Activated T-helper 1 cell treated with Interleukin-2 at 50 U/mL for 16 hours (primary cell): ENCODE measurements around the gene TM9SF4.

Experiments used
- DNase-seq: peaks from one replicate; pipeline ENCODE4 v3.0.0-alpha.2; 2020; ENCODE audit warnings: low read depth

Gene TM9SF4

DNA sequence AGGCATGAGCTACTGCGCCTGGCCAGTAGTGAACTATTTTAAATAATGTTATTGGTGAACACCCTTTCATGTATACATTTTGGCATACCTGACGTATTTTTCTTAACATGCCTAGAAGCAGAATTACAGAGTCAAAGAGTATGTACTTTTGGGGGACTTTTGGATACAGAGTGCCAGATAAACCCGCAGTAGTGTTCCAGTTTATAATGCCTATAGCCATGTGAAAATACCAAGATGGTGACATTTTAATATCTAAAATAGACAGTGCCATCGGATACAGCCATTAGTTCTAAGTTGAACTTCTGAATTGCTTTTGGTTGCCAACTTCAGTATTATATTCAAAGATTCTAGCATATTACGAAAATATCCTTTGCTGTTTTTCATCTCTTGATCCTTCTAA lies 20.3 kb downstream of the TM9SF4 start:
- DNase-seq: no peak

DNA sequence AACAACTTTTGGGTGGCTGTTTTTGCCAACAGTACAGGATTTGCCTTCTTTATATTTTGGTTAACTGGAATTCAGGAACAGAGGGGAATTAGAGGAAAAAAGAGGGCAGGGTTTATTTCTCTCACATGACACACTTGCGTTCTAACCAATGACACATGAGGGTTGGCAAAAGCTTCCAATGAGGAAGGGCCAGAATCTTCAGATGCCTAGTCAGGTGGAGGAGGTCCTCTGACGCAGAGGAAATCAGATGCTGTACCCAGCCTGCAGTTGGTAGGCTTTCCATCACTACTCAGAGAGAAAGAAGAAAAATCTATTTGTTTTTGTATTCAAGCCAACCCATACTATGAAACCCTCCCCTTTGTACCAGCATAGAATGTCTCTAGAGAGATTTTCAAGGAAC lies 20.8 kb downstream of the TM9SF4 start:
- no peak for DNase-seq

DNA sequence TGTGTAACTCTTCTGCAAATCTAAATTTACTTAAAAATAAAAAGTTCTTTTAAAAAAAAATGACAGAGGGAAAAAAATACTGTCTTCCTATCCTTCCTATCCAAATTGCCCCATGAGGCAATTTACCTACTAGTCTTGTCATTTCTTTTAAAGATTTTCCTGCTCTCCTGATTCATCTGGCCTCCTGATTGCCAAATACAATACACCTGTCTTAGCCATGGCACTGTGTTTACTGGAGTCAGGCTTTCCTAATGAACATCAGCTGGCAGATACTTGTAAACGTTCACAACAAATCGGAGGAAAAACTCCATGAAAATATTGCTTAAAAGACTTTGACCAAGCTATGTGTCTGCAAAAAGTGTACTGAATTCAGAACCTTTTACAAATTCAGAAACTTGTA lies 21.5 kb downstream of the TM9SF4 start:
- DNase-seq: no peak

DNA sequence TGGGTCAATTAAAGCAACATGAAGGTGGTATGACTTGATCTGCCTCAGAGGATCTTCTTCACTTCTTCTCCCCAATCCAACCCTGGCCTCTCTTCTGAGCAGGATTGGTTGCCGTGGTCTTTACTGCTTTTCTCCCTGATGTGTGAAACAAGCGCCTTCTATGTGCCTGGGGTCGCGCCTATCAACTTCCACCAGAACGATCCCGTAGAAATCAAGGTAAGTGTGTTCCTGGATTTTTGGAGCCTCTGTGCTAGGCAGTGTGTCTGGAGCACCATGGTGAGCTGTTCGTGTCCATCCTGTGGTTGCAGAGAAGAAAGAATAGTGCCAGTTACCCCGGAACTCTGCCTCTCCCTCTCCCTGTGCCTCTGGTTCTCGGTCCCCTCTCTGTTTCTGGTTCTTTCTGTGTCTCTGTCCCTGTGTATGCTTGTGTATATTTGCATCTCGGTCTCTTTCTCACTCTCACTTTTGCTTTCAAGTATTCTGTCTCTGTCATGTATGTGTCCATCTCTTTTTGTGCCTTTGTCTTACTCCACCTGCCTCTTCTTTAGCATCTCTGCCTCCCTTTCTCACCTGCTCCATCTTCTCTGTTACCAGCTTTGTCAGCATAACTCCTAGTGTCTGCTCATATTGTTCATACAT lies 23.5 kb downstream of the TM9SF4 start:
- DNase-seq: no peak

DNA sequence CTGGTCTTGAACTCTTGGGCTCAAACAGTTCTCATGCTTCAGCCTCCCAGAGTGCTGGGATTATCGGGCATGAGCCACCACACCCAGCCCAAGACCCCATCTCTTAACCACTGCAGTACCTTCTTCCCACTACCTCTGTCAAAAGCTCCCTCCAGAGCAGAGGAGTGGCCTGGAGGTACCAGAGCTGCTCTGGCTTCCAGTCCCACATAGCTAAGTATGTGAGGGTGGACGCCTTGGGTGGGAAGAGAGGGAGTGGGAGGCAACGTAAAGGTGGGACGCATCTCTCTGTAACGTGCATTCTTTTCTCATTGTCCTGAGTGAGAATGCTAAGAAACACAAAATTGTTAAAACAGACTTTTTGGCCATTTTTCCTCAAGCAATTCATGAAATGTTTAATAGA lies 24.5 kb downstream of the TM9SF4 start:
- DNase-seq: no peak

DNA sequence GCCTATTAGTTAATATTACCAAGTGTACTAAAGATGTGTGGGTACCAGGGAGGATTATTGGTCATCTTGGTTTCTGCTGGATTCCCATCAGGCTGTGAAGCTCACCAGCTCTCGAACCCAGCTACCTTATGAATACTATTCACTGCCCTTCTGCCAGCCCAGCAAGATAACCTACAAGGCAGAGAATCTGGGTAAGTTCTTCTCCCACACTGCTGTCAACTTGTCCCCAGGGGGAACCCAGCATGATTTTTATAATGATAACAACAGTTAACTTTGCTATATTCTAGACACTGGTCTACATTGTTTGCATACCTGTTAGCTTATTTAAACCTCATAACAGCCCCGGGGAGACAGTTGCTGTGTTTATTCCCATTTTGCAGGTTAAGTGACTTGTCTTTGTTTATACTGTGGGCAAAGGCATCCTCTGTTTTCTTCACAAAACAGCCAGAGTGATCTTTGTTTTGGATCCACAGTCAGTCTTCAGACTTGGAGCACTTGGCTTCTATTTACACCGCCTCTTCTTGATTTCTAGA lies 26.5 kb downstream of the TM9SF4 start:
- no peak for DNase-seq

DNA sequence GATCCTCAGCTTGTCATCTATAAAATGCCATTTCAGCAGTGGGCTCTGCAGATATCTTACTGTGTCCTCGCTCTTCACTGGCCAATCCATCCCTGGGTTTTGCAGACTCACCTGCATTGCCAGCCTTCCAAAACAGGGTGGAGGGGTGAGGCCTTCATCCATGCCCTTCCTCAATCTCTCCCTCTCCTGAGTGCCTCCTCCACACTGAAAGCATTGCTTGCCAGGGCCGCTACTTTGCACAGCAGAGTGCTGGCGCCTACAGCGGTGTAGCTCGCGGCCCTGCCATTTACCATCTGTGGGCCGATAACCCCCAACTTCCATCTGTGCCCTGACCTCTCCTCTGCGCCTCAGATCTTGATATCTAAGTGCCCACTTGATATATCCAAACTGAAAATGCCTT lies 29.4 kb downstream of the TM9SF4 start:
- no peak for DNase-seq

DNA sequence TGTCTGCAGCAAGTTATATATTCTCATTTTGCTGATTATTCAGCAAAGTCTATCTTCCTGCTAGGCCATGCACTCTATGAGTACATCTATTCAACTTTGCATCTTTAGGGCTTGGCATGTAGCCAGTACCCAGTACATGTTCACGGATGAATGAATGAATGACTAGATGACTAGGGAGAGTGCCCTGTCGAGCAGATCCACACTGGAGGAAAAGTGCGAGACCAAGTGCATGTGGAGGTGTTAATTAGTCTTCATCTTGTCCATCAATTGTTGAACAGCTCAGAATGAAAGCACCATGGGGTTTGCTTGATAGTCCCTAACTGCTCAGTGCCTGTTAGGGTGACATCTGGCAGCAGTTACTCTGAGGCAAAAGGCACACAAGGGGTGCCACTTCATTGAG lies 30.4 kb downstream of the TM9SF4 start:
- DNase-seq: no peak

DNA sequence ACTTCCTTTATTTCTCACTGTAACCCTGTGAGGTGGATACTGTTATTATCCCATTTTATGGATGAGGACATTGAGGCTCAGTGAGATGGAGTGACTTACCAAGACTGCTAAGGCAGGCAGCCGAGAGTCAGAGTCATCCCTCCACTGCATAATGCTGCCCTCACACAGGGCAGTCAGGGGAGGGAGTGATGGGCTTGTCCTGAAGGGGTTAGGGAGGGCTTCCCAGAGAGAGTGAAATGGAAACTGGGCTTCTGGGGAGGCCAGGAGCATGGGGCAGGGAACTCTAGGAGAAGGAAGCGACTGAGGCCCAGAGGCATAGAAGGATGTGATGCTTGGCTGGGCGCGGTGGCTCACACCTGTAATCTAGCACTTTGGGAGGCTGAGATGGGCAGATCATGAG lies 31.1 kb downstream of the TM9SF4 start:
- DNase-seq: no peak

DNA sequence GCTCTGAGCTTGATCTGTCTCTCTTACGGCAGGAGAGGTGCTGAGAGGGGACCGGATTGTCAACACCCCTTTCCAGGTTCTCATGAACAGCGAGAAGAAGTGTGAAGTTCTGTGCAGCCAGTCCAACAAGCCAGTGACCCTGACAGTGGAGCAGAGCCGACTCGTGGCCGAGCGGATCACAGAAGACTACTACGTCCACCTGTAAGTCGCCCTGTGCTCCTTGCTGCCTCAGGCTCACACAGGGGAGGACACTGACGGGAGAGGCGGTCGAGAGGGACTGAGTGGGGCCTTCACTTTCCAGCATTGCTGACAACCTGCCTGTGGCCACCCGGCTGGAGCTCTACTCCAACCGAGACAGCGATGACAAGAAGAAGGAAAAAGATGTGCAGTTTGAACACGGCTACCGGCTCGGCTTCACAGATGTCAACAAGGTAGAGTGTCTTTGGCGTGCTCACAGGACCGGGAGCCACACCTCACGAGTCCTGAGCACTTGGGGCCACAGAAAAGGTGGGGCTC lies 32.0 kb downstream of the TM9SF4 start:
- no peak for DNase-seq

DNA sequence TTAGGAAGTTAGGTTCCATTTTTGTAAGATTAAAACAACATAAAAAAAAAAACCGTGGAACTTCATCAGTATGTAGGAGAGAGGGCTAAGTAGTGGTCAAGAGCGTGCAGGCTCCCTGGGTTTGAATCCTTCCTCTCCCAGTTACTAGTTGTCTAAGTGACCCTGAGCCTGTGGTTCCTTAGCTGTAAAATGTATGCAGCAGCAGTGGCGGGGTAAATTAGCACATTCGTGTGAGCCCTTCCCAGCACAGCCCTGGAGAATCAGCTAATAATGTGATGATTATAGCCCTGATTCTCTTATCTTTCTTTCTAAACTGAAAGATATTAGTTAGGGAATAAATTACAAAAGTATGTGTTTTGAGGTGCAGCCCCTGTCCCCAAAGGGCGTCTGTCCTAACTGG lies 32.6 kb downstream of the TM9SF4 start:
- no peak for DNase-seq

DNA sequence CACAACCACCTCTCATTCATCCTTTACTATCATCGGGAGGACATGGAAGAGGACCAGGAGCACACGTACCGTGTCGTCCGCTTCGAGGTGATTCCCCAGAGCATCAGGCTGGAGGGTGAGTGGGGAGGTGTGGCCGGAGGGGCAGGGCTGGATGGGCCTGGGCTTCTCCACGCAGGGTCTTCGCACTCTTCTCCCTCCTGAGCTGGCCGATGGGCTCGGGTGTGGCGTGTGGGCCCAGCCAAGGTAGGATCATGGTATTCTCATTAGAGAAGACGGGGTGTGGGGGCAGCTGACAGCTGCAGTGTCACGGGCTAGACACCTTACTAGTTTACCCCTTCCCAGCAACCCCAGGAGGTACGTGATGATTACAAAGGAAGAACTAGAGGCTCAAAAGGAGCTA lies 33.5 kb downstream of the TM9SF4 start:
- no peak for DNase-seq

DNA sequence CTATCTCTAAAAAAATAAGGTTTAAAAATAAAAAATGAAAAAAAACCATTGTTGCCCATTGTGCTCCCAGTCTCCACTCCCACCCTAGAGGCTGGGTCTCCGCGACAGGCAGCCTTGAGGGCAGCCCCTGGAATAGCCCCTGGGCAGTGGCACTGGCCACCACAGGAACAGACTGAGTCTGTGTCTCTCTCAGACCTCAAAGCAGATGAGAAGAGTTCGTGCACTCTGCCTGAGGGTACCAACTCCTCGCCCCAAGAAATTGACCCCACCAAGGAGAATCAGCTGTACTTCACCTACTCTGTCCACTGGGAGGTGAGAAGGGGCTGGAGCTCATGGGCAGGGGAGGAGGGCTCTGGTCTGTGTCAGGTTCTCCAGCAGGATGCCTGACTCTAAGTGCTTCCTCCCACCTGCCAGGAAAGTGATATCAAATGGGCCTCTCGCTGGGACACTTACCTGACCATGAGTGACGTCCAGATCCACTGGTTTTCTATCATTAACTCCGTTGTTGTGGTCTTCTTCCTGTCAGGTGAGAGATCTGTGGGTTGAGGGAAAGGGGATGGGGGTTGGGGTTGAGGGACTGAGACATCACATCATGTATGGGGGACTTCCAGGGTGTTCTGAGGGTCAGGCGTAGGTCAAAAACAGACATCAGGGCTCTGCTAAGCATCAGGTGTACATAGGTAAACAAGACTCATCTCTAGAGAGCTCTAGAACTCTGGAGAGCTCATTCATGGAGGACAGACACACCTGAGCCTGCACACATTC lies 35.6 kb downstream of the TM9SF4 start:
- no peak for DNase-seq

DNA sequence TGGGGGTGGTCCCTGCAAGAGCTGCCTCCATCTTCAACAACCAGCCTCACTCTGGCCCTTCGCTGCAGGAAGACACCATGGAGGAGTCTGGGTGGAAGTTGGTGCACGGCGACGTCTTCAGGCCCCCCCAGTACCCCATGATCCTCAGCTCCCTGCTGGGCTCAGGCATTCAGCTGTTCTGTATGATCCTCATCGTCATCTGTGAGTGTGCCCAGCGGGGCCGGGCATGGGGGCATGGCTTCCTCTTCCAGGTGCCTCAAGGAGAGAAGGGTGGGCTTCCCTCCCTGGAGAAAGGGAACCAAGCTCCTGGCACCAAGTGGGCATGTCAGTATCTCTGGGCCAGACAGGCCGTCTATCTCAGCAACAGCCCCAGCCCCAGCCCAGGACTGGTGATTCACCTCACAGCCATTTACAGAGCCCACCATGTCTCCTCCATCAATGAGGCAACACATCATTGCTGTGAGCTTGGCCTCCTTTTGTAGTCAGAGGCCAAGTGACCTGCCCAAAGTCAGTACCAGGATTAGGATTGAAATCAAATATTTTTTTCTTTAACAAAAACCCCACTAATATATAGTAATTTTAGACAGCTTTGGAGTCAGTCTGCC lies 40.2 kb downstream of the TM9SF4 start:
- no peak for DNase-seq

DNA sequence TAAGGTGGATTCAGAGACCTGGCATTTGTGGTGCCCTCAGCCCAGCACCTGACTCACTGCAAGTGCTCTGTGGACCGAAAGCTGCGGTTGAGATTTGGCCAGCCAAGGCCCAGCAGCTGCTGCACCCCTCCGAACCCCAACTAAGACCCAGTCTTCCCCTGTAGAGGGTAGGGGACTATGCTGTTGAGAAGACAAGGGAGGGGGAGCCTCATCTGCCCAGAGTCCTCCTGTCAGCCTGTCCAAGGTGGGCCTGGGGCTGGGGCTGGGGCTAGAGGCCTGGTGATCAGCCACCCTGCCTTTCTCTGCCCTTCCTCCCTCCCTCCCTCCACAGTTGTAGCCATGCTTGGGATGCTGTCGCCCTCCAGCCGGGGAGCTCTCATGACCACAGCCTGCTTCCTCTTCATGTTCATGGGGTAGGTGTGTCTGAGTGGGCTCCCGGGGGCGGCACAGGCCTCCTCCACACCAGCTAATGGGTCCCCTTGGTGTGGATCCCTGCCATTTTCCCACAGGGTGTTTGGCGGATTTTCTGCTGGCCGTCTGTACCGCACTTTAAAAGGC lies 40.9 kb downstream of the TM9SF4 start:
- no peak for DNase-seq

DNA sequence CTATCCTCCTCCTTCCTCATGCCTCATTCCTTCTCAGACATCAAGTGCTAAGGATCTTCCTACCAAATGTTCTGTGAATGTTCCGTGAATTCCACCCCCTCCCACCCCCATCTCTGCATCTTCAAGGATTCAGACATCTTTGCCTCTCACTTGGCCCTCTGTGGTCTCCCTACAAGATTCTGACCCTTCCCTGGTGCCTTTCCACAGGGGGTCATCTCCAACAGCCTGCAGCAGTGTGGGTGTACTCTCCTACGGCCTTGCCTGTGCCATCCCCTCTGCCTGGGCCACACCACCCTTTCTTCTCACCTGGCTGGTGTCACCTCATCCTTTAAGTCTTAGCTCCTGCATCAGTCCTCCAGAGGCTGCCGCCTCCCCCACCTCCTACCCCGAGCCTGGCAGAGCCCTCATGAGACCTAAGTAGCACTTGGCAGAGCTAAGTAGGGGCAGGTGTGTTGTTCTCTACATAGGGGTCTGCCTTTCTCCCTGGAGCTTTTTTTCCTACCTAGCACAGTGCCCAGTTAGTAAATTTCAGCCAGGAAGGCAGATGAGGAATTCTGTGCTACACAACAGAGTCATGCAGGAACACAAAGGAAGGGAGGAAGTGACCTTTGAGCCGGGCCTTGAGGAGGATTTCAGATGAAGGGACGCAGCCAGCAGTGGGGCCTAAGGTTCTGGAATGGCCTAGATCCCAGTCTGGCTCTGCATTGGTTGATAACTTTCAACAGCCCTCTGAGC lies 43.1 kb downstream of the TM9SF4 start:
- DNase-seq: no peak

DNA sequence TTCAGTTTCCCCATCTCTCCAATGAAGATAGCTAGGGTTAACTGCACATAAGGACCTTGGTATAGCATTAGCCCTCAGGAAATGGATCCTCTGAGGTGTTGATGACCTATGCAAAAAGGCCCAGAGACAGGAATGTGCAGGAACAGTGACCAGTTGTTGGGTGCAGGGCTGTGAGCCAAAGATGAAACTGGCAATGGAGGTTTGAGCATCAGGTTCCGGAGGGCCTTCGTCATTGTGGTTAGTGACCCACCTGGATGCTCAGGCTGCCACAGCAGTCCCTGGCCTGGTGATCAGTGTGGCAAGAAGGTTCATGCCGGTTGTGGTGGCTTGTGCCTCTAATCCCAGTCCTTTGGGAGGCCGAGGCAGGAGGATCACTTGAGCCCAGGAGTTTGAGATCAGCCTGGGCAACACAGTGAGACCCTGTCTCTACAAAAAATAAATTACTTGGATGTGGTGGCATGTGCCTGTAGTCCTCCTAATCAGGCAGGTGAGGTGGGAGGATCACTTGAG lies 43.7 kb downstream of the TM9SF4 start:
- DNase-seq: no peak

DNA sequence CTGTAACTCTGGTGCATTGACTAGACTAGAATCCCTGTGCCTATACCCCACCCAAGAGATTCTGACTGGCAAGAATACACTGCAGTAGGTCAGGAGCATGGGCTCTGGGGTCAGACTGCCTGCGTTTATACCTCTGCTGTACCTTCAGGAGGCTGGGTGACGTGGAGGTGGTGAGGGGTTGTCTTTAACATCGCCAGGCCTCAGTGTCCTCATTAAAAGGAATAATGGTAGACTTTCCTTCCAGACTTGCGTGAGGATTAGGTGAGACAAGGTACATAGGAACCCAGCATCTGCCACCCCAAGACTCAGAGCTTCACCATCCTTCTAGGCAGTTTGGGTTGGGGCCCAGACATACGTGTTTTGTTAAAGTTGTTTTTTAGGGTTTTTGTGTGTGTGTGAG lies 44.3 kb downstream of the TM9SF4 start:
- DNase-seq: no peak

DNA sequence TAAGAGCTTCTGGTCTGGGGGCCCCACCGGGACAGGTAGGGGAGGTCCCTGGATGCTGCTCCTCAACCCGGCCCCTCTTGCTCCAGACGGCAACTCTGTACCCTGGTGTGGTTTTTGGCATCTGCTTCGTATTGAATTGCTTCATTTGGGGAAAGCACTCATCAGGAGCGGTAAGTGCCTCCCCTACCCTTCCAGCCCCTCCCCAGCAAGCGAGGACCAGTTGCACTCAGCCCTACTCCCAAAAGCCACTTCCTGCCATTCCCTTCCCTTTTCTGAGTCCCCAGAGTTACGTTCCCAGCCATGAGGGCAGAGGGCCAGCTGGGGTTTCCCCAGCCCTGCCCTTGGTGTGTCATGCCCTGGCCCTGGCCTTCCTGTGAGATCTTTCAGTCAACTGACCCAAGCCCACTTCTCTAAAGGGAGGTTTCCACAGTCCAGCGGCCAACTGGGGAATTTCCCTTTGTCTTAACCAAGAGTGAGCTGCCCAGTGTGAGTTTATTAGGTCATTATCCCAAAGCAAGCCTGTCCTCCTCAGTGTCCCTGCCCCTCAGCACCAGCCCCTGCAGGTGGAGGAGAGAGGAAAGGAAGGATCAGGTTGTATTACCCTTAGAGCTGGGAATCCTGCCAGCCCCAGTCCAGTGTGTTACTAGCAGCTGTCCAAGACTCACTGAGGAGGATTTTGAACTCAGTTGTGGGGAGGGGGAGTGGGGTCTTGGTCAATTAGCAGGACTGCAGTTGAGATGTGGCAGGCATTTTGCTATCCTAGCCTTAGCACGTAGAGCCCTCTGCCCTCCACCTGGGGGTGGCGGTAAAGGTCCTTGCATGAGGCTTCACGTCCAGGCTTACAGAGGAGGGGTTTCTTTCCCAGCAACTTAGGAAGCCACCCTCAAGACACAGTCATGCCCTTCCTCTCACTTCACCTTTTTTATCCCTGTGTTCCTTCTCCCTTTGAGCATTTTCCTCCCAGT lies 45.8 kb downstream of the TM9SF4 start:
- no peak for DNase-seq

DNA sequence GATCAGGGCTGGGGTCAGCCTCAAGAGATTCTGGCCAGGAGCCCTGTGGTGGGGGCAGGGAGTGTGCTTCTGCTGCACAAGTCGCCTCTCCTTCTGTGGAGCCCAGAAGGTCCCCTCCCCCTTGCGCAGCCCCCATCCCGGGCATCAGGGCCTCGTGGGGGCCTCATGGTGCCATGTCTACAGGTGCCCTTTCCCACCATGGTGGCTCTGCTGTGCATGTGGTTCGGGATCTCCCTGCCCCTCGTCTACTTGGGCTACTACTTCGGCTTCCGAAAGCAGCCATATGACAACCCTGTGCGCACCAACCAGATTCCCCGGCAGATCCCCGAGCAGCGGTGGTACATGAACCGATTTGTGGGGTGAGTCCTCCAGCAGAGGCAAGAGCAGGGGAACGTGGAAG lies 48.1 kb downstream of the TM9SF4 start:
- no peak for DNase-seq

DNA sequence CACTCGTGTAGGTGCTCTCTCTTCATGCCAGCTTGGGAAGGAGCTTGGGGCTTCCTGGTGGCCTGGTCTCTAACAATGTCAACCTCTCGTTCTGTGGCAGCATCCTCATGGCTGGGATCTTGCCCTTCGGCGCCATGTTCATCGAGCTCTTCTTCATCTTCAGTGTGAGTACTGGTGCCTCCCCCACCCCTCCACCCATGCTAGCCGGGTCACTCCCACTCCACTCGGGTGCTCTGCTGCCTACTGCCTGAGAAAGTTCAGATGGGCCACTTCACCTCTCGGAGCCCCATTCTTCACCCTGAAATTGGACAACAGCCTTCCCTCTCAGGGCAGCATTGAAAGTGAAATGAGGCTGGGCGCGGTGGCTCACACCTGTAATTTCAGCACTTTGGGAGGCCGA lies 48.8 kb downstream of the TM9SF4 start:
- DNase-seq: no peak
